Lower leg skin (tissue), 3 donors: ENCODE measurements around the gene PLEKHA6.

Experiments used
- POLR2A ChIP-seq, 2 donors: fragments of 450-650 bp; IDR thresholded peaks; one replicate each; pipeline ENCODE4 v1.6.1; 2016 to 2017; ENCODE audit warnings: antibody characterized with exemption in 2 of 2, mild to moderate bottlenecking in 1 of 2, moderate library complexity in 1 of 2
- TF ChIP-seq, protein P1 (sequence below), 3 donors: fragments of 450-650 bp; IDR thresholded peaks; one replicate each; pipeline ENCODE4 v1.5.1; 2016; ENCODE audit warnings: antibody characterized with exemption in 3 of 3, mild to moderate bottlenecking in 3 of 3, moderate library complexity in 2 of 3

DNA sequence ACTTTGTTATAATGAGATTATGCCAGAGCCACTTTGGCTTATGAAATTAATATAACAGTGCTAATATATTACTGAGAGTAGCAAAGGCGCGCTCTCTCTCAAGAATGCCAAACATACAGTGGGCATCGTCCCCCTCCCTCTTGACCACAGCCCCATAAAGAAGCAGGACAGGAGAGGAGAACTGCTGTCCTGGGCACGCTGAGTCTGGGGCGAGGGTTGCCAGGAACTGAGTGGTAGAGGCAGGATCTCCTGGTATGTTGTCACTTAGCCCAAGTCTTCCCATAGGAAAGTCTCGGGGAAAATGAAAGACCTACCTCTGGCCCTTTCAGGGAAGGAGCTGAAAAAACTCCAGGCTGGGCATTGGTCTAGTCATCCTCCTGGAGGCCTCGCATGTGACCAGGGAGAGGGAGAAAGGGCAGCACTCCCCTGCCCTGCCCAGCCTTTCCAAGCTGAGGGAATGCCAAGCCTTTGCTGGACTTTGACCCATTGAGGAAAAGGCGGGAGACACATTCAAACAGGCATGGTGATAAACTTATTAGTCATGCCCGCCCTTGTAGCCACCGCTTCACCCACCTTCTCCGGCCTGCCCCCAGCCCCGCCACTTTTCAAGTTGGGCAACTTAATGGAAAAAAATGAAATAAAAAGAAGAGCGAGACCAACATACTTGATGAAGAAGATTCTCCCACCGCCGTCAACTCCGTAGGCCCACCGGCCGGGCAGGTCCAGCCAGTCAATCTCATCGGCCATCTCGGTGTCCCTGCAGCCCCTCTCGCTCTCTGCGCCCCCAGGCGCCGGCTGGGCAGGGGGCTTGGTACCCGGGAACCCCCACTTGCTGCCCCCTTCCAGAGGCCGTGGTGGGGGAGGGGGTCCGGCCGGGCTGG, 17.4 kb upstream of the PLEKHA6 start:
- TF ChIP-seq, protein P1, sequence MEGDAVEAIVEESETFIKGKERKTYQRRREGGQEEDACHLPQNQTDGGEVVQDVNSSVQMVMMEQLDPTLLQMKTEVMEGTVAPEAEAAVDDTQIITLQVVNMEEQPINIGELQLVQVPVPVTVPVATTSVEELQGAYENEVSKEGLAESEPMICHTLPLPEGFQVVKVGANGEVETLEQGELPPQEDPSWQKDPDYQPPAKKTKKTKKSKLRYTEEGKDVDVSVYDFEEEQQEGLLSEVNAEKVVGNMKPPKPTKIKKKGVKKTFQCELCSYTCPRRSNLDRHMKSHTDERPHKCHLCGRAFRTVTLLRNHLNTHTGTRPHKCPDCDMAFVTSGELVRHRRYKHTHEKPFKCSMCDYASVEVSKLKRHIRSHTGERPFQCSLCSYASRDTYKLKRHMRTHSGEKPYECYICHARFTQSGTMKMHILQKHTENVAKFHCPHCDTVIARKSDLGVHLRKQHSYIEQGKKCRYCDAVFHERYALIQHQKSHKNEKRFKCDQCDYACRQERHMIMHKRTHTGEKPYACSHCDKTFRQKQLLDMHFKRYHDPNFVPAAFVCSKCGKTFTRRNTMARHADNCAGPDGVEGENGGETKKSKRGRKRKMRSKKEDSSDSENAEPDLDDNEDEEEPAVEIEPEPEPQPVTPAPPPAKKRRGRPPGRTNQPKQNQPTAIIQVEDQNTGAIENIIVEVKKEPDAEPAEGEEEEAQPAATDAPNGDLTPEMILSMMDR (IDR thresholded peaks at IDR 0.05): no peak
- no peak for TF ChIP-seq POLR2A (IDR thresholded peaks at IDR 0.05)
